Measurements from ENCODE around the gene CDH4.

The CDH4 gene

DNA sequence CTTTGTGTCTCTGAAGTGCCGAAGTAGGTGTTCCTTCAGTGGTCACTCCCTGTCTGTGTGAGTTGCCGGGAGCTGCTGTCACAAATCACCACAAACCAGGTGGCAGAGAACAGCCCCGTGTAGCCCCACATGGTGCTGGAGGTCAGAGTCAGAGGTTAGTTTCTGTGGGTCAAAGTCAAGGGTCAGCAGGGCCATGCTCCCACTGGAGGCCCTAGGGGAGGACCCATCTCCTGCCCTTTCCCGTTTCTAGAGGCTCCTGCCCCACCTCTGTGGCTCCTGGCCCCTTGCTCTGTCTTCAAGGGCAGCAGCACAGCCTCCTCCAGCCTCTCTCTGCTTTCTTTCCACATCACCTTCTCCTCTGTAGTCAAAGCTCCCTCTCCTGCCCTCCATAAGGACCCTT, 549.4 kb downstream of the CDH4 start:
- peaks cover 4% of the 10 kb centered on the region for H3K4me1 ChIP-seq (ENCODE audit: insufficient read depth, low read length)
- DNase-seq (no peak), ATAC-seq (ENCODE audit: insufficient read depth, low read depth) (no peak)
- no peaks in the 10 kb centered on the region for H3K79me2 ChIP-seq (ENCODE audit: insufficient read depth, low read length)
- H3K36me3 ChIP-seq (ENCODE audit: insufficient read depth, low read length) = no peaks in the 10 kb centered on the region
- H3K9me3 ChIP-seq (ENCODE audit: insufficient read depth, low read length, severe bottlenecking) = no peaks in the 10 kb centered on the region
- H2AFZ ChIP-seq (ENCODE audit: low read depth, low read length) = no peak overlapping the region
- H3K4me3 ChIP-seq (ENCODE audit: low read depth in 1 of 2, low read length in 2 of 2) = no peak overlapping the region
- H3K27ac ChIP-seq (ENCODE audit: low read length) = no peak overlapping the region
- H3K9ac ChIP-seq (ENCODE audit: low read depth, low read length) = no peak overlapping the region
- no peaks in the 10 kb centered on the region for H3K27me3 ChIP-seq (ENCODE audit: insufficient read depth, low read length, poor library complexity)
- TF ChIP-seq EZH2 (IDR thresholded peaks at IDR 0.05; ENCODE audit: borderline replicate concordance, low read depth, low read length, severe bottlenecking) = no peak
- TF ChIP-seq, protein P1, sequence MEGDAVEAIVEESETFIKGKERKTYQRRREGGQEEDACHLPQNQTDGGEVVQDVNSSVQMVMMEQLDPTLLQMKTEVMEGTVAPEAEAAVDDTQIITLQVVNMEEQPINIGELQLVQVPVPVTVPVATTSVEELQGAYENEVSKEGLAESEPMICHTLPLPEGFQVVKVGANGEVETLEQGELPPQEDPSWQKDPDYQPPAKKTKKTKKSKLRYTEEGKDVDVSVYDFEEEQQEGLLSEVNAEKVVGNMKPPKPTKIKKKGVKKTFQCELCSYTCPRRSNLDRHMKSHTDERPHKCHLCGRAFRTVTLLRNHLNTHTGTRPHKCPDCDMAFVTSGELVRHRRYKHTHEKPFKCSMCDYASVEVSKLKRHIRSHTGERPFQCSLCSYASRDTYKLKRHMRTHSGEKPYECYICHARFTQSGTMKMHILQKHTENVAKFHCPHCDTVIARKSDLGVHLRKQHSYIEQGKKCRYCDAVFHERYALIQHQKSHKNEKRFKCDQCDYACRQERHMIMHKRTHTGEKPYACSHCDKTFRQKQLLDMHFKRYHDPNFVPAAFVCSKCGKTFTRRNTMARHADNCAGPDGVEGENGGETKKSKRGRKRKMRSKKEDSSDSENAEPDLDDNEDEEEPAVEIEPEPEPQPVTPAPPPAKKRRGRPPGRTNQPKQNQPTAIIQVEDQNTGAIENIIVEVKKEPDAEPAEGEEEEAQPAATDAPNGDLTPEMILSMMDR (IDR thresholded peaks at IDR 0.05; ENCODE audit: borderline replicate concordance, extremely low read depth, low read length, poor library complexity, severe bottlenecking) = no peak
- H3K4me2 ChIP-seq (ENCODE audit: insufficient read depth, low read length) = no peak overlapping the region
- peaks cover 8% of the 10 kb centered on the region for H4K20me1 ChIP-seq (ENCODE audit: insufficient read depth, low read length)

DNA sequence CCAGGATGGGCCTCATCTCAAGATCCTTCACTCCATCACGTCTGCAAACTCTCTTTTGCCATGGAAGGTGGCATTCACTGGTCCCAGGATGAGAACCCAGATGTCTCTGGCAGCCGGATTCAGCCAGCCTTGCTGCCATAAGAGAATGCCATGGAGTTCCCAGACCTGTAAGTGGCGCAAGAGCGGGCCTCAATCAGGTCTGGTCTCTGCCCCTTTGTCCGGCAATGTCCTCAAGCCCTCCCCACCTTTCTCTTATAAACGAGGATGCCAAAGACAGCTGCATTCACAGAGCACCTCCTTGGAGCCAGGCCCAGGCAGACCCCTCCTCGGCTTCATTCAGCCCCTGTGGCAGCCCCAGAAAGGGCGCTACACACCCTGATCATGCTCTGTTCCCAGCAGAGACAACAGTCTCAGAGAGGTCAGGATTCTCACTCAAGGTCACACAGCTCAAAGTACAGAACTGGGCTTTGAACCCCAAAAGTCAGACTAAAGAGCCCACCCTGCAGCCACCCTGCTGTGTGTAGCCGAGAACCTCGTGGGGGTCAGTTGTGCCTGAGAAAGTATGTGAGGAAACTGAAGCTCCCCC, 549.9 kb downstream of the CDH4 start:
- Histone ChIP-seq H2AFZ (ENCODE audit: low read depth, low read length) (no peak overlapping the region), H3K27ac (ENCODE audit: low read length) (no peak overlapping the region), H3K4me3 (ENCODE audit: low read depth in 1 of 2, low read length in 2 of 2) (no peak overlapping the region), H3K27me3 (ENCODE audit: insufficient read depth, low read length, poor library complexity) (no peaks in the 10 kb centered on the region), H3K79me2 (ENCODE audit: insufficient read depth, low read length) (no peaks in the 10 kb centered on the region), H3K4me1 (ENCODE audit: insufficient read depth, low read length) (peaks cover 4% of the 10 kb centered on the region), H3K4me2 (ENCODE audit: insufficient read depth, low read length) (no peak overlapping the region), H3K9ac (ENCODE audit: low read depth, low read length) (no peak overlapping the region), H3K36me3 (ENCODE audit: insufficient read depth, low read length) (no peaks in the 10 kb centered on the region), H4K20me1 (ENCODE audit: insufficient read depth, low read length) (peaks cover 8% of the 10 kb centered on the region), H3K9me3 (ENCODE audit: insufficient read depth, low read length, severe bottlenecking) (no peaks in the 10 kb centered on the region)
- TF ChIP-seq, protein P1 (IDR thresholded peaks at IDR 0.05; ENCODE audit: borderline replicate concordance, extremely low read depth, low read length, poor library complexity, severe bottlenecking) = no peak
- no peak for TF ChIP-seq EZH2 (IDR thresholded peaks at IDR 0.05; ENCODE audit: borderline replicate concordance, low read depth, low read length, severe bottlenecking)
- ATAC-seq (ENCODE audit: insufficient read depth, low read depth) (no peak), DNase-seq (no peak)

DNA sequence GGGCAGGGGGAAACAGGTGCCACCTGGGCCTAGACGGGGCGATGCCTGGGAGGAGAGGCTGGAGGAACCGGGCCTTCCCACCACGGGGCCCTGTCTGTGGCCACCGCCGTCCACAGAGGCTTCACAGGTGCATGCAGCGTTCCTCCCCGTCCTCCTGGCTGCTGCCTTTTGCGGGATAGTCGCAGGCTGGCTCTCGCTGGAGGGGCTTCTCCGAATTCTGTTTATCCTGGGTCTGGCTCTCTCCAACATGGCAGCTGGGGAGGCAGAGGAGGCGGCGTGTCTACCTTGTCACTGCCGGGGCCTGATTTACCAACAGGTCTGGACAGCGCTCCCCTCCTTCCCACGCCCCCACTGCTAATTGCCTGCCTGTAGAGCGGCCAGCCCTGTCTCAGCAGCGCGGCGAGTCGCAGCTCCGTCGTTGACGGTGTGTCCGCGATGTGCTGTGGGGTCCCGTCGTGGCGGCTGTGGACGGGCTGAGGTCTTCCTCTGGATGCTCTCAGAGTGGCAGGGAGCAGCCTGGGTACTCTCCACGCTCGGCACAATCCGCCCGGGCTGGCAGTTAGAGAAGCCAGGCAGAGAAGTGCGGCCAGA, 550.8 kb downstream of the CDH4 start:
- no peak for ATAC-seq (ENCODE audit: insufficient read depth, low read depth)
- H3K4me3 ChIP-seq (ENCODE audit: low read depth in 1 of 2, low read length in 2 of 2) = no peak overlapping the region
- no peaks in the 10 kb centered on the region for H3K4me1 ChIP-seq (ENCODE audit: insufficient read depth, low read length)
- H3K27me3 ChIP-seq (ENCODE audit: insufficient read depth, low read length, poor library complexity) = peaks cover 4% of the 10 kb centered on the region
- no peak overlapping the region for H3K27ac ChIP-seq (ENCODE audit: low read length)
- H3K9ac ChIP-seq (ENCODE audit: low read depth, low read length) = no peak overlapping the region
- no peaks in the 10 kb centered on the region for H3K79me2 ChIP-seq (ENCODE audit: insufficient read depth, low read length)
- TF ChIP-seq, protein P1 (IDR thresholded peaks at IDR 0.05; ENCODE audit: borderline replicate concordance, extremely low read depth, low read length, poor library complexity, severe bottlenecking) = no peak
- TF ChIP-seq EZH2 (IDR thresholded peaks at IDR 0.05; ENCODE audit: borderline replicate concordance, low read depth, low read length, severe bottlenecking) = no peak
- DNase-seq = no peak
- peaks cover 6% of the 10 kb centered on the region for H4K20me1 ChIP-seq (ENCODE audit: insufficient read depth, low read length)
- H3K36me3 ChIP-seq (ENCODE audit: insufficient read depth, low read length) = no peaks in the 10 kb centered on the region
- no peak overlapping the region for H2AFZ ChIP-seq (ENCODE audit: low read depth, low read length)
- H3K9me3 ChIP-seq (ENCODE audit: insufficient read depth, low read length, severe bottlenecking) = no peaks in the 10 kb centered on the region
- no peak overlapping the region for H3K4me2 ChIP-seq (ENCODE audit: insufficient read depth, low read length)
